Adrenal gland (tissue), 12 donors: ENCODE data around the gene HOXD9. TPM values are rescaled to one million over a fixed set of nuclear protein-coding genes. Genes with fewer than 3 reads are reported as not detected.

Experiments used
- DNase-seq, 7 donors: peaks; one replicate each; pipeline ENCODE4 v3.0.0-alpha.2; 2019 to 2020
- H3K27ac ChIP-seq, 5 donors: fragments of 200-600 bp; sonication (generic) in 4 of 5; 1 replicate in 3 of 5; 2 replicates in 2 of 5; pipeline versions ENCODE4 v1.5.1 to v1.8.0; 2016 to 2020; ENCODE audit warnings: mild to moderate bottlenecking in 1 of 5
- H3K27me3 ChIP-seq: fragments of 200-600 bp; 2 replicates; pipeline ENCODE4 v1.8.0; 2021
- H3K36me3 ChIP-seq, 2 donors: fragments of 200-600 bp; replicated peaks in 1 of 2; 1 replicate in 1 of 2; 2 replicates in 1 of 2; pipeline versions ENCODE4 v1.5.1 to v1.8.0; 2018 to 2022
- H3K4me1 ChIP-seq, 2 donors: fragments of 200-600 bp; replicated peaks in 1 of 2; 1 replicate in 1 of 2; 2 replicates in 1 of 2; pipeline versions ENCODE4 v1.5.1 to v1.8.0; 2018 to 2021
- H3K4me3 ChIP-seq, 4 donors: fragments of 200-600 bp; sonication (generic) in 3 of 4; one replicate each; pipeline ENCODE4 v1.5.1; 2016 to 2018
- H3K9me3 ChIP-seq, 3 donors: fragments of 200-600 bp; sonication (generic) in 1 of 3; replicated peaks in 1 of 3; 1 replicate in 2 of 3; 2 replicates in 1 of 3; pipeline versions ENCODE4 v1.5.1 to v1.8.0; 2016 to 2021
- POLR2A ChIP-seq, 2 donors: fragments of 450-650 bp; IDR thresholded peaks; one replicate each; pipeline ENCODE4 v1.6.1; 2017; ENCODE audit warnings: antibody characterized with exemption in 2 of 2, mild to moderate bottlenecking in 2 of 2, moderate library complexity in 1 of 2
- WGBS, 4 donors: extraction: QIAGEN DNeasy Blood & Tissue Kit in 2 of 4; methylation state at CpG; one replicate each; pipeline versions ENCODE4 v1.1.5 to v1.1.7; 2013 to 2017; 5-methylcytosine and 5-hydroxymethylcytosine counted together
- intact Hi-C, 2 donors: fragments of 100-400 bp; cut with DNase I; formaldehyde crosslinking; loops; one replicate each; pipeline versions ENCODE4 v1.14.1 to v1.15.0; 2022 to 2023
- polyA plus RNA-seq, 3 donors: library from polyadenylated mRNA; stranded (reverse); fragments of 200-250 nt in 2 of 3; fragments of 350-450 nt in 1 of 3; fragmentation: Illumina TruSeq in 1 of 3; extraction: RNeasy Lipid Tissue Mini Kit (QIAGEN cat#74804) in 1 of 3; gene quantifications; one replicate each; pipeline ENCODE4 v1.2.3, GENCODE V29; 2013 to 2014
- total RNA-seq, 9 donors: library from RNA; depleted of rRNA in 4 of 9; stranded (reverse); fragments of >200 nt in 4 of 9; fragments of 120-200 nt in 1 of 9; fragmentation: NEBNext Ultra II Directional in 1 of 9; extraction: Animal tissue kit (Norgen Biotek cat#: 25700) in 1 of 9; gene quantifications; one replicate each; pipeline versions ENCODE4 v1.1.0 to v1.2.4, GENCODE V29; 2013 to 2023
- TF ChIP-seq, protein P1 (sequence below), 6 experiments: fragments of 450-650 bp in 4 of 6; fragments of 200-600 bp in 2 of 6; sonication (generic) in 1 of 6; IDR thresholded peaks; 1 replicate in 5 of 6; 2 replicates in 1 of 6; pipeline versions ENCODE4 v1.5.1 to v1.8.0; 2016 to 2021; ENCODE audit warnings: antibody characterized with exemption in 6 of 6, mild to moderate bottlenecking in 2 of 6, moderate library complexity in 1 of 6
- donor health status: healthy with polysubstance abuse.
- donor health status: Bipolar disorder and iron deficiency.
- donor health status: DM: yes; HTN: yes; CAD: no.
- donor health status: DM: no; HTN: no; CAD: no.
- donor health status: DM: no; HTN: no; CAD: no.
- donor health status: DM: yes; HTN: yes; CAD: no.

Gene HOXD9
- total and polyA plus RNA-seq, 12 donors, result 2.4 to 35.6 (median 7.5) TPM

GRCh38 chr2:176167398-176167797, 44.9 kb downstream of the HOXD9 start:
- H3K9me3 ChIP-seq, result no peaks in the 10 kb centered on the region
- no peak overlapping the region for H3K27ac ChIP-seq
- TF ChIP-seq, protein P1, sequence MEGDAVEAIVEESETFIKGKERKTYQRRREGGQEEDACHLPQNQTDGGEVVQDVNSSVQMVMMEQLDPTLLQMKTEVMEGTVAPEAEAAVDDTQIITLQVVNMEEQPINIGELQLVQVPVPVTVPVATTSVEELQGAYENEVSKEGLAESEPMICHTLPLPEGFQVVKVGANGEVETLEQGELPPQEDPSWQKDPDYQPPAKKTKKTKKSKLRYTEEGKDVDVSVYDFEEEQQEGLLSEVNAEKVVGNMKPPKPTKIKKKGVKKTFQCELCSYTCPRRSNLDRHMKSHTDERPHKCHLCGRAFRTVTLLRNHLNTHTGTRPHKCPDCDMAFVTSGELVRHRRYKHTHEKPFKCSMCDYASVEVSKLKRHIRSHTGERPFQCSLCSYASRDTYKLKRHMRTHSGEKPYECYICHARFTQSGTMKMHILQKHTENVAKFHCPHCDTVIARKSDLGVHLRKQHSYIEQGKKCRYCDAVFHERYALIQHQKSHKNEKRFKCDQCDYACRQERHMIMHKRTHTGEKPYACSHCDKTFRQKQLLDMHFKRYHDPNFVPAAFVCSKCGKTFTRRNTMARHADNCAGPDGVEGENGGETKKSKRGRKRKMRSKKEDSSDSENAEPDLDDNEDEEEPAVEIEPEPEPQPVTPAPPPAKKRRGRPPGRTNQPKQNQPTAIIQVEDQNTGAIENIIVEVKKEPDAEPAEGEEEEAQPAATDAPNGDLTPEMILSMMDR (IDR thresholded peaks at IDR 0.05), result no peak
- no peak for TF ChIP-seq POLR2A (IDR thresholded peaks at IDR 0.05)
- peaks cover 4% of the 10 kb centered on the region for H3K27me3 ChIP-seq
- no peaks in the 10 kb centered on the region for H3K4me1 ChIP-seq
- no peak overlapping the region for H3K4me3 ChIP-seq
- no peaks in the 10 kb centered on the region for H3K36me3 ChIP-seq
- no peak for DNase-seq
- 59 to 95% (median 76%) methylated on average over 1 of the region's 1 CpG for WGBS, 4 donors
- intact Hi-C loops, result no loop called here

DNA sequence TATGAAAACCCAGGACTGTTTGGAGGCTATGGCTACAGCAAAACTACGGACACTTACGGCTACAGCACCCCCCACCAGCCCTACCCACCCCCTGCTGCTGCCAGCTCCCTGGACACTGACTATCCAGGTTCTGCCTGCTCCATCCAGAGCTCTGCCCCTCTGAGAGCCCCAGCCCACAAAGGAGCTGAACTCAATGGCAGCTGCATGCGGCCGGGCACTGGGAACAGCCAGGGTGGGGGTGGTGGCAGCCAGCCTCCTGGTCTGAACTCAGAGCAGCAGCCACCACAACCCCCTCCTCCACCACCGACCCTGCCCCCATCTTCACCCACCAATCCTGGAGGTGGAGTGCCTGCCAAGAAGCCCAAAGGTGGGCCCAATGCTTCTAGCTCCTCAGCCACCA, 46.7 kb downstream of the HOXD9 start:
- 60 to 91% (median 89%) methylated on average over 2 to 5 of the region's 5 CpGs for WGBS, 4 donors
- Histone ChIP-seq H3K27ac (no peak overlapping the region), H3K36me3 (no peaks in the 10 kb centered on the region), H3K4me3 (no peak overlapping the region), H3K27me3 (peaks cover 5% of the 10 kb centered on the region), H3K4me1 (peaks cover 0 to 3% of the 10 kb centered on the region in 2 donors), H3K9me3 (no peaks in the 10 kb centered on the region)
- no peak for DNase-seq
- intact Hi-C loops, result no loop called here
- TF ChIP-seq, protein P1 (IDR thresholded peaks at IDR 0.05), result no peak
- no peak for TF ChIP-seq POLR2A (IDR thresholded peaks at IDR 0.05)

DNA sequence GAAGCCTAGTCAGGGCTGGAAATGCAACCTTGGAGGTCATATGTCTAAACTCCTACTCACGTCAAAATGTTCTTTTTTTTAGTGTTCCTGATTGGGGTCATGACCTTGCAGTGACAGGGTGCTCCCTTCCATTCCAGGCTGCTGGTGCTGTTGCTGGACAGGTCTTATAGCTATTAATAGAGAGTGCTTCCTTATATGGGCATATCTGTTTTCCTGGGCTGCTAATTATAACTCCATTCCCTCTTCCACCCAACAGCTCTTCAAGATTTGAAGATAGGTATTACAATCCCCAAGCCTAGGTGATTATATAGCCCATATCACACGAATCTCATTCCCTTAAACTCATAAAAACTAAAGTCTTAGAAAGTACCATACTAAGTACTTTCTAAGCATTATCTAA, 47.2 kb downstream of the HOXD9 start:
- intact Hi-C loops, result no loop called here
- Histone ChIP-seq H3K4me1 (peaks cover 0 to 9% of the 10 kb centered on the region in 2 donors), H3K9me3 (no peaks in the 10 kb centered on the region), H3K36me3 (no peaks in the 10 kb centered on the region), H3K27me3 (peaks cover 5% of the 10 kb centered on the region), H3K4me3 (no peak overlapping the region), H3K27ac (no peak overlapping the region)
- TF ChIP-seq, protein P1 (IDR thresholded peaks at IDR 0.05), result no peak
- no peak for TF ChIP-seq POLR2A (IDR thresholded peaks at IDR 0.05)
- DNase-seq, result no peak
- WGBS, 4 donors, result 52 to 76% (median 66%) methylated on average over 2 of the region's 2 CpGs

DNA sequence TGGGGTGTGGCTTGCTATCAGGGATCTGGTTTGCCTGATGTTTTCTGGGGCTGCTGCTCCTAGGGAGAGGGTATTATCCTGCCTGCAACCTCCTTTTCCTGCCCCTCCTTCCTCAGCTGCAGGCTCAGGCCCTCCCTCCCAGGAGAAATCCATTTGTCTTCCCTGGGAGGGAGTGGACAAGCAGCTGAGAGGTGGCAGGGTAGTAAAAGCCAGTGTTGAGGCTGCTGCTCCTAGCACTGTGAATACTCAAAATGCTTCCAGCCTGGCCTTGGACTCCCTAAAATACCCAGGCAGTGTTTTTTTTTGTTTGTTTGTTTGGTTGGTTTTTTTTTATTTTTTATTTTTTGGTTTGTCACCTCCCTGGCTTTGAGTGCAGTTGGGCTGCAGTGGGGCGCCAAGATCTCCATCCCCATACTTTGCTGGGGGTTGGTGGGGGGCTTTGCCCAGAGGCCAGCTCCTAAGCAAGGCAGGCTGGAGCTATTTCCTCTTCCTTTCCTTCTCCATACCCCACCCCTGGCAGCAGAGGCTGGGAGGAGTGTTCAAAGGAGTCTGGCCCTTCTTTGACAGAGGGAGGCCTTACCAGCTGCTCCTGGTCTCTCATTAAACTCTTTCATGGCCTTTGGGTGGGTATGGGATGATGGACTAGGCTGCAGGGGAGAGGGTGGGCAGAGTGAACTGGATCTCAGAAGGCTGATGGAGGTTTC, 48.2 kb downstream of the HOXD9 start:
- intact Hi-C loops, result no loop called here
- DNase-seq, result no peak
- H3K36me3 ChIP-seq, result no peaks in the 10 kb centered on the region
- peaks cover 9% of the 10 kb centered on the region for H3K27me3 ChIP-seq
- H3K4me3 ChIP-seq, result no peak overlapping the region
- H3K27ac ChIP-seq, result peak overlapping the region in 1 of 5 donors; percentile 17
- WGBS, 4 donors, result 91 to 95% (median 93%) methylated on average over 1 of the region's 1 CpG
- peaks cover 0 to 9% of the 10 kb centered on the region in 2 donors for H3K4me1 ChIP-seq
- H3K9me3 ChIP-seq, result no peaks in the 10 kb centered on the region
- TF ChIP-seq, protein P1 (IDR thresholded peaks at IDR 0.05), result no peak
- TF ChIP-seq POLR2A (IDR thresholded peaks at IDR 0.05), result no peak
